GM21737 (cell line): ENCODE measurements around the gene ERN1.

Experiments
- ATAC-seq: cut with Tn5 transposase; IDR thresholded peaks from one replicate; pipeline ENCODE4 v1.9.1; 2021; ENCODE audit warnings: mild to moderate bottlenecking, moderate library complexity; ENCODE audit not compliant: unreplicated experiment

ERN1 gene

GRCh38 chr17:63996430-63997182, 133.3 kb downstream of the ERN1 start:
- no peak for ATAC-seq

- no peak for ATAC-seq
These were observed 134.3 kb downstream of the ERN1 start for GRCh38 chr17:63995626-63996025.

GRCh38 chr17:63993368-63993985, 136.5 kb downstream of the ERN1 start:
- no peak for ATAC-seq

- ATAC-seq = no peak
These were observed 138.3 kb downstream of the ERN1 start for GRCh38 chr17:63991611-63992010.

- no peak for ATAC-seq
These were observed 140.2 kb downstream of the ERN1 start for GRCh38 chr17:63989622-63990345.
